Ovary (tissue), 9 donors: Measurements from ENCODE around the gene COMMD8. TPM values are rescaled to one million over a fixed set of nuclear protein-coding genes. Genes with fewer than 3 reads are reported as not detected.
A peak's percentile ranks its signal among the peaks of the same experiment; 100 is the strongest.

Experiments used
- DNase-seq, 5 donors: peaks; one replicate each; pipeline ENCODE4 v3.0.0-alpha.2; 2019 to 2020
- H3K27ac ChIP-seq, 2 donors: fragments of 200-600 bp; one replicate each; pipeline versions ENCODE4 v1.5.1 to v1.8.0; 2019 to 2022
- H3K27me3 ChIP-seq: fragments of 200-600 bp; one replicate; pipeline ENCODE4 v1.8.0; 2022
- H3K36me3 ChIP-seq: fragments of 200-600 bp; sonication (generic); one replicate; pipeline ENCODE4 v1.5.1; 2019
- H3K4me1 ChIP-seq: one replicate; pipeline ENCODE4 v1.8.1; 2013; ENCODE audit warnings: mild to moderate bottlenecking, moderate library complexity; ENCODE audit not compliant: insufficient read depth
- H3K4me3 ChIP-seq: fragments of 200-600 bp; sonication (generic); one replicate; pipeline ENCODE4 v1.5.1; 2017
- H3K9me3 ChIP-seq, 2 donors: fragments of 200-600 bp in 1 of 2; sonication (generic) in 1 of 2; one replicate each; pipeline versions ENCODE4 v1.5.1 to v1.8.1; 2013 to 2019; ENCODE audit warnings: mild to moderate bottlenecking in 1 of 2, moderate library complexity in 1 of 2
- CTCF ChIP-seq, 3 donors: fragments of 450-650 bp in 2 of 3; fragments of 200-600 bp in 1 of 3; IDR thresholded peaks; one replicate each; pipeline versions ENCODE4 v1.5.1 to v1.8.0; 2016 to 2022; ENCODE audit warnings: antibody characterized with exemption in 3 of 3, mild to moderate bottlenecking in 1 of 3
- EP300 ChIP-seq: sonication (generic); formaldehyde crosslinking; IDR thresholded peaks from one replicate; pipeline ENCODE4 v1.6.1; 2017; ENCODE audit warnings: antibody characterized with exemption
- POLR2A ChIP-seq: fragments of 450-650 bp; IDR thresholded peaks from one replicate; pipeline ENCODE4 v1.6.1; 2017; ENCODE audit warnings: antibody characterized with exemption, mild to moderate bottlenecking, moderate library complexity
- WGBS, 3 donors: extraction: QIAGEN DNeasy Blood & Tissue Kit in 1 of 3; methylation state at CpG; one replicate each; pipeline versions ENCODE4 v1.1.5 to v1.1.7; 2013 to 2017; 5-methylcytosine and 5-hydroxymethylcytosine counted together
- intact Hi-C, 4 donors: fragments of 100-400 bp; cut with DNase I; formaldehyde crosslinking; loops; one replicate each; pipeline versions ENCODE4 v1.11.0 to v1.15.1; 2022 to 2023
- polyA plus RNA-seq, 2 donors: library from polyadenylated mRNA; stranded (reverse); fragments of 200-250 nt in 1 of 2; fragments of 350-450 nt in 1 of 2; fragmentation: Illumina TruSeq in 1 of 2; extraction: RNeasy Lipid Tissue Mini Kit (QIAGEN cat#74804) in 1 of 2; gene quantifications; one replicate each; pipeline ENCODE4 v1.2.3, GENCODE V29; 2013 to 2014
- total RNA-seq, 7 donors: library from RNA; depleted of rRNA in 2 of 7; stranded (reverse); fragments of >200 nt in 2 of 7; fragmentation: NEBNext Ultra II Directional in 3 of 7; extraction: Animal tissue kit (Norgen Biotek cat#: 25700) in 3 of 7; gene quantifications; one replicate each; pipeline versions ENCODE4 v1.1.0 to v1.2.4, GENCODE V29; 2016 to 2023
- donor health status: DM: no; HTN: no; CAD: no; lungs with moderate emphysema.
- donor health status: DM: no; HTN: no; CAD: no.
- donor health status: Bipolar disorder and iron deficiency.
- donor health status: DM: yes; HTN: yes; CAD: no.
- donor health status: DM: no; HTN: no; CAD: no.
- donor health status: DM: yes; HTN: yes; CAD: no.

COMMD8 gene
- total and polyA plus RNA-seq, 9 donors: 6.5 to 13.2 (median 10.7) TPM

- Histone ChIP-seq H3K27me3 (no peaks in the 10 kb centered on the region), H3K36me3 (no peaks in the 10 kb centered on the region), H3K27ac (no peak overlapping the region), H3K9me3 (no peaks in the 10 kb centered on the region), H3K4me3 (no peak overlapping the region), H3K4me1 (no peaks in the 10 kb centered on the region)
- DNase-seq: no peak
- intact Hi-C loops: no loop called here
- WGBS, 3 donors: 75 to 91% (median 87%) methylated on average over 2 of the region's 2 CpGs
- TF ChIP-seq POLR2A (no peak), EP300 (no peak), CTCF (IDR thresholded peaks at IDR 0.05) (no peak)
Measured at GRCh38 chr4:47427935-47428334, 35.6 kb downstream of the COMMD8 start.

GRCh38 chr4:47425628-47426027, 37.9 kb downstream of the COMMD8 start:
- TF ChIP-seq CTCF (IDR thresholded peaks at IDR 0.05) (no peak), EP300 (no peak), POLR2A (no peak)
- H3K27ac ChIP-seq: no peak overlapping the region
- H3K36me3 ChIP-seq: no peaks in the 10 kb centered on the region
- no peak overlapping the region for H3K4me3 ChIP-seq
- no peaks in the 10 kb centered on the region for H3K9me3 ChIP-seq
- H3K4me1 ChIP-seq: no peaks in the 10 kb centered on the region
- WGBS, 3 donors: 93 to 95% (median 95%) methylated on average over 25 of the region's 25 CpGs
- intact Hi-C loops: no loop called here
- no peaks in the 10 kb centered on the region for H3K27me3 ChIP-seq
- peak in 1 of 5 donors; percentile 14 for DNase-seq

GRCh38 chr4:47419296-47419695, 44.2 kb downstream of the COMMD8 start:
- Histone ChIP-seq H3K4me3 (no peak overlapping the region), H3K4me1 (no peaks in the 10 kb centered on the region), H3K36me3 (no peaks in the 10 kb centered on the region), H3K27me3 (no peaks in the 10 kb centered on the region), H3K9me3 (no peaks in the 10 kb centered on the region), H3K27ac (no peak overlapping the region)
- no peak for DNase-seq
- intact Hi-C loops: no loop called here
- TF ChIP-seq EP300: no peak
- TF ChIP-seq CTCF (IDR thresholded peaks at IDR 0.05): no peak
- no peak for TF ChIP-seq POLR2A
- 26 to 65% (median 45%) methylated on average over 2 of the region's 2 CpGs for WGBS, 3 donors

- Histone ChIP-seq H3K27me3 (no peaks in the 10 kb centered on the region), H3K4me1 (no peaks in the 10 kb centered on the region), H3K36me3 (no peaks in the 10 kb centered on the region), H3K9me3 (no peaks in the 10 kb centered on the region), H3K4me3 (no peak overlapping the region), H3K27ac (no peak overlapping the region)
- TF ChIP-seq POLR2A: no peak
- TF ChIP-seq CTCF (IDR thresholded peaks at IDR 0.05): no peak
- TF ChIP-seq EP300: no peak
- WGBS, 3 donors: 58 to 86% (median 68%) methylated on average over 2 of the region's 2 CpGs
- no peak for DNase-seq
- intact Hi-C loops: no loop called here
Measured at GRCh38 chr4:47418147-47418546, 45.4 kb downstream of the COMMD8 start.

- Histone ChIP-seq H3K27me3 (no peaks in the 10 kb centered on the region), H3K36me3 (no peaks in the 10 kb centered on the region), H3K4me3 (no peak overlapping the region), H3K4me1 (no peaks in the 10 kb centered on the region), H3K27ac (no peak overlapping the region), H3K9me3 (no peaks in the 10 kb centered on the region)
- no peak for DNase-seq
- TF ChIP-seq POLR2A: no peak
- TF ChIP-seq EP300: no peak
- no peak for TF ChIP-seq CTCF (IDR thresholded peaks at IDR 0.05)
- intact Hi-C loops: no loop called here
Measured at GRCh38 chr4:47415719-47416118, 47.8 kb downstream of the COMMD8 start.
